HG03060 (cell line): Measurements from ENCODE around the gene MORF4L1.
"Not testable (repeated sequence)": the region's sequence is repeated elsewhere in the genome, so short reads cannot be mapped to it uniquely, and the experiment has no call there.

Experiments
- ATAC-seq: cut with Tn5 transposase; IDR thresholded peaks from one replicate; pipeline ENCODE4 v1.9.1; 2021; ENCODE audit warnings: low read depth, moderate number of reproducible peaks; ENCODE audit not compliant: unreplicated experiment

Gene MORF4L1

GRCh38 chr15:78872155-78872971 is at the start of gene MORF4L1:
Gene MORF4L1 (plus strand): TSS chr15:78872890. CDS start chr15:78873018, 128 bp downstream.
- peak; percentile 57 for ATAC-seq

- no peak for ATAC-seq
These were observed 43.8 kb upstream of the MORF4L1 start for GRCh38 chr15:78828920-78829319.

GRCh38 chr15:78830514-78831228 is 42.0 kb upstream of the MORF4L1 start:
- ATAC-seq = no peak

- ATAC-seq = no peak
These were observed 41.2 kb upstream of the MORF4L1 start for GRCh38 chr15:78831229-78832207.

- no peak for ATAC-seq
These were observed 36.4 kb upstream of the MORF4L1 start for GRCh38 chr15:78836333-78836732.

GRCh38 chr15:78837131-78837530 is 35.6 kb upstream of the MORF4L1 start:
- ATAC-seq = no peak

GRCh38 chr15:78837543-78837942 is 35.1 kb upstream of the MORF4L1 start:
- ATAC-seq = no peak

GRCh38 chr15:78838489-78838888 is 34.2 kb upstream of the MORF4L1 start:
- no peak for ATAC-seq

- not testable (repeated sequence) for ATAC-seq
These were observed 33.5 kb upstream of the MORF4L1 start for GRCh38 chr15:78839151-78839550.

GRCh38 chr15:78840661-78841375 is 31.9 kb upstream of the MORF4L1 start:
- no peak for ATAC-seq

GRCh38 chr15:78841376-78841706 is 31.3 kb upstream of the MORF4L1 start:
- ATAC-seq = no peak

GRCh38 chr15:78841891-78842290 is 30.8 kb upstream of the MORF4L1 start:
- no peak for ATAC-seq

- ATAC-seq = no peak
These were observed 30.2 kb upstream of the MORF4L1 start for GRCh38 chr15:78842519-78842918.

GRCh38 chr15:78846906-78847305 is 25.8 kb upstream of the MORF4L1 start:
- ATAC-seq = not testable (repeated sequence)

GRCh38 chr15:78847387-78847906 is 25.2 kb upstream of the MORF4L1 start:
- not testable (repeated sequence) for ATAC-seq

GRCh38 chr15:78850352-78850751 is 22.3 kb upstream of the MORF4L1 start:
- ATAC-seq = no peak

- no peak for ATAC-seq
These were observed 21.5 kb upstream of the MORF4L1 start for GRCh38 chr15:78850941-78851755.

- ATAC-seq = no peak
These were observed 19.2 kb upstream of the MORF4L1 start for GRCh38 chr15:78853500-78853899.

GRCh38 chr15:78854833-78855372 is 17.8 kb upstream of the MORF4L1 start:
- ATAC-seq = no peak
